Measurements from ENCODE around the gene ACP1.

Gene ACP1

DNA sequence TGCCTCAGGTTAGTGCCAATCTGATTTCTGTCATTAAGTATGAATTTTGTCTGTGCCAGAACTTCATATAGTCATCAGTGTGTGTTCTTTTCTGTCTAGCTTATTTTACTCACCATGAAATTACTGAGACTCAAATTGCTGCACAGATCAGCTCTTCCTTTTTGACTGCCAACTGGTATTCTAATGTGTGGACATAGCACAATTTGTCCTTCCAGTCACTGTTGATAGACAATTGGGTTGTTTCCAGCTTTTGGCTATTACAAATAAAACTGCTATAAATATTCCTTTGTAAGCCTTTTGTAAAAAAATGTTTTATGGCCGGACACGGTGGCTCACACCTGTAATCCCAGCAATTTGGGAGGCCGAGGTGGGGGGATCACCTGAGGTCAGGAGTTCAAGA is 8.7 kb upstream of the ACP1 start:
- no peak for DNase-seq

DNA sequence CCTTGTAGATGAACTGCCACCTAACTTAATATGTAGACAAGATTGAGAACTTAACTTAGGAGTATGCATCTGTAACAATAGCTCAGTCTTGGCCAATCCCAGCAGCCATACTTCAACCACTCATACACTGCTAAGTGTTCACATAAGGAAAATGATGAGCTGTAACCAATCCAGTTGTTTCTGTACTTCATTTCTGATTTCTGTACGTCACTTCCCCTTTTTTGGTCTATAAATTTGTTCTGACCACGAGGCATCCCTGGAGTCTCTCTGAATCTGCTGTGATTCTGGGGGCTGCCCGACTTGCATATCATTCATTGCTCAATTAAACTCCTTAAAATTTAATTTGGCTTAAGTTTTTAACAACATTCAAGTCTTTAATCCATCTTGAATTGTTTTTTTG is 7.3 kb upstream of the ACP1 start:
- no peak for DNase-seq

DNA sequence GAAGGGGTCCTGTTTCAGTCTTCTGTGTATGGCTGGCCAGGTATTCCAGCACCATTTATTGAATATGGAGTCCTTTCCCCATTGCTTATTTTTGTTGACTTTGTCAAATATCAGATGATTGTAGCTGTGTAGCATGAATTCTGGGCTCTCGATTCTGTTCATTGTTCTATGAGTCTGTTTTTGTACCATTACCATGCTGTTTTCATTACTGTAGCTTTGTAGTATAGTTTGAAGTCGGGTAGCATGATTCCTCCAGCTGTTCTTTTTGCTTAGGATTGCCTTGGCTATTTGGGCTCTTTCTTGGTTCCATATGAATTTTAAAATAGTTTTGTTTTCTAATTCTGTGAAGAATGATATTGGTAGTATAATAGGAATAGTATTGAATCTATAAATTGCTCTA is 6.9 kb upstream of the ACP1 start:
- DNase-seq = no peak

DNA sequence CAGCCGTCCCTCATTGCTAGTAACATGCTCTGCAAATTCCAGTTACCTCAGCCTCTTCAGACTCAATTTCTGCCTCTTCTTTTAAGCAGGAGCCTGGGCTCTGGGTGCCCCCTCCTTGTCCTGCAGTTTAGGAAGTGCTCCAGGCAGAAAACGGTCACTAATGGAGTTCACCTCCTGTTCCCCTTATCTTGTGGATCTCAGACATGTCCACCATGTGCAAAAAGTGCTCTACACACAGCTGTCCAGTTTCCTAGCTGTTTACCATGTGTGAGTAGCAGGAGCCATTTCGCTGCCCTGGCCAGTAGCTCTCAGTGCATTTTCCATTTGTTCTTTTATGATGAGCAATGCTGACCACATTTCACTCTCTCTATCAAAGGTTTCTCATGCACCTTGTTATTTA is 5.8 kb upstream of the ACP1 start:
- DNase-seq = no peak

DNA sequence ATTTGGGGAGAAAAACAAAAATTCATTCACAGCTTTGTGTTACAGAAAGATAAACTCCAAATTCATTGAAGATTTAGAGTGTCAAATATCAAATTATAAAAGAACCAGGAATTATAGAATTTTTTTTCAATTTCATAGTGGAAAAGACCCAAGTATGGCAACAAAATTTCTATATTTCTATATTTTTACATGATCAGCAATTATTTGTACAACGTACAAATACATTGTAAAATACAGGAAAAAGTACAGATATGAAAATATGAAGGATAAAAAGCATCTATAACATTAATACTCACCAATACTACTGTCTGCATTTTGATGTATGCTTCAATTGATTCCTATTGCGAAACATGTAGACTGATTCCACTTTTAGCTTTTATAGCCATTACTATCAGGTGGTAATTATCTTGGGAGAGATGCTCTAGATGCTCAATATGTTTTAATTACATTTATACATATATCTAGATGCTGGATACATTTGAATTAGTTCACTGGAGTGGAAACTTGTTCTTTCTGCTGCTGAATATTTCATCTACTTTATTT is 4.9 kb upstream of the ACP1 start:
- no peak for DNase-seq

DNA sequence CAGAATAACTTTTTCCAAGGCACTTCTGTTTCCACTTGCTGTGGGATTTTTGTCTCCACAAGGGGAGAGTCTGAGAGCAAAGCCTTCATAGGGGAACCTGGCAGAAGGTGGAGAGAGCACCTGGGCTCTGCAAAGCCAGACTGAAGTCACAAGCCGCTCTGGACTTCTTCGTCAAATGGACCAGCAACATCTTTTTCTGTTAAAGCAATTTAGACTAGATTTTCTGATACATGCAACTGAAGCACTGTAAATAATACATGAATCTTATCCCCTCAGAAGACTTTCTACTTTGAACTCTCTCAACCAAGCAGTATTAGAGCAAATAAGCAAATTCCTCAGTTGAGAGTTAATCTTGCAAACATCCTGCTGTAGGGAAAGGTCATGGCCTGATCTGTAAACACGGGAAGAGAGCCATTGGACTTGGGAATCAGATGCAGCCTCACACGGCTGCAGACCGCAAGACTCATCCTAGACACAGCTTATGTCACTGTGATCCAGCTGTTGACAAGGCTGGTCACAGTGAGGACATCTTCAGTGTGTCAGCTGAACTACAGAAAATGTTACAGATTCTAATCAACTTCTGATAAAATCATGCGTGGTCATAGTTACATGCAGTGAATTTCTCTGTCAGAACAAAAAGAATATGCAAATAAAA is 4.1 kb upstream of the ACP1 start:
- DNase-seq = no peak

DNA sequence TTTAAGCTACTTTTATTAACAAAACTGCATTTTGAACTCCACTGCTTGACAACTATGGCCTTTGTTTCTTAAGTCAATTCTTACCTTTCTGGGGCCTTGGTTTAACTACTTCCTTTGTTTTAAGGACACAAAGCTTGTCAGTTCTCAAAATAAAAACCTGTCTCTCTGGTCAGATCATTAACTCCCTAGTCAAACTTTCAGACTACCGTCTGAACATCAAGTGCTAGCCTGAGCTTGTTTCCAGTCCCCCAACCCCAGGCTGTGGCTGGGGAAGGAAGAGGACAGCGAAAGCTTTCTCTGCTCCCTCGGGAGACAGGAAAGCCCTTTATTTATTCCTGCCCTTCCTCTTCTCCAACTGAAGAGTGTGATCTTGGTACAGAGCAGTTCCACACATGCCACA is 2.6 kb upstream of the ACP1 start:
- DNase-seq = no peak

DNA sequence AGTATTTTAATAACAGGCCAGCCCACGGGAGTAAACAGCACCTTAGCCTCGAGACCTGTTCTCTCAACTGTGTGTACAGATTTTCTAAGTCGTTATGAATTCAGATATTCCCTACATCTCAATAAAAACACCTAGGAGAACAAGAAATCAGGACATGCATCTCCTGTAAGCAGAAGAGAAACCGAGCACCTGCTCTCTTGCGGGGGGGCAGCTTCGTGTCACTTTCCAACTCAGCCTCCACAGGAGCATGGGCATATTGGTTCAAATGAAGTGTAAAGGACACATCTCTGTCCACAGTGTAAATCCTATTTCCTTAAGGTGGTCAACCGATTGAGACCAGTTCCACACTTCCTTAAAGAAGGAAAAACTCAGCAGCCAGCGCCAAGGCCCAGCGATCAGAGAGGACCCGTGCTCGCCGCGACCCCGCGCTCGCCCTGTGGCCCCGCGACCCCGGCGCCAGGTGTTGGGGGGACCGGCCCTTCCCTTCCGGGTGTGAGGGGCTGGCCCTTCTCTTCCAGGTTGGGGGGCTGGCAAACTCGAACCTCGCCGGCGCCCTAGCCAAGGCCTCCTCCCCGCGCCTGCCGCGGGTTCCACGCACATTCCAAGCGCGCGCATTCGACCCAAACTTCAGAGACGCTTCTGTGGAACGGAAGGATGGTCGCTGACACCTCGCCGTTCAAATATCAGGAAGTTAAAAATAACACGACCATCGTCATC is 1.6 kb upstream of the ACP1 start:
- no peak for DNase-seq

DNA sequence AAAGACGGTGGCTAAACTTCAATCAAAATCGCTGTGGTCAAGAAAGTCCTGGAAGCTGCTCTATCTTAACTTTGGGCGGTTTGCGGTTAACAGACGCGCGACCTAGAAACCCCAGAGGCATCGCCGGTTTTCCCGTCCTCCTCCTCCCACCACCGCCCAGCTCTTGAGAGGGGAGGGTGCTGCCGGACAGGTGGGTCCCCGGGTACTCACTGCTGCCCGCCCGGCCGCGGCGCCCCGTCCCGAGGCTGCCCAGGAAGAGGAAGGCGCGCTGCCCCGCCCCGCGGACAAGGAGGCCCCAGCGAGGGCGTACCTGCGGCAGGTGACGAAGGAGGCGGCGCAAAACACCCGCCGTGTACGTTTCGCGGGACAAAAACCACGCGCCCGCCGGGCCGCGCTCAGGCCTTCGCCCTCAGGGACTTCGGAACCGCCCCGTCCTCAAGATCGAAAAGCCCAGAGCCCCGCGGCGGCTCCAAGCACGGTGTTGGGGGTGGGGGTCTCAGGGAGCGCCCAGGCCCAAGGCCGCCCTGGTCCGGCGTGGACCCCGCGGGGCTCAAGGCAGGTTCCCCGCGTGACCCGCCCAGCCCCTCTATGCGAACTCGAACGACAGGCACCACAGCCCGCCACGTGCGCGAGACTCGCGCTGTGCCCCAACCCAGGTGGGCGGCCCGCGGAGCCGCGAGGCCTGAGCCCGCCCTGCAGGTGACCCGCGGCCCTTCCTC is 814 bp upstream of the ACP1 start, which contains the start of gene SH3YL1:
Gene SH3YL1, minus strand, starts transcription at position 259 of the 719 bp plus-strand sequence. Its CDS starts 48 bp downstream, at position 211.
- peak; percentile 54 to 59 for DNase-seq

DNA sequence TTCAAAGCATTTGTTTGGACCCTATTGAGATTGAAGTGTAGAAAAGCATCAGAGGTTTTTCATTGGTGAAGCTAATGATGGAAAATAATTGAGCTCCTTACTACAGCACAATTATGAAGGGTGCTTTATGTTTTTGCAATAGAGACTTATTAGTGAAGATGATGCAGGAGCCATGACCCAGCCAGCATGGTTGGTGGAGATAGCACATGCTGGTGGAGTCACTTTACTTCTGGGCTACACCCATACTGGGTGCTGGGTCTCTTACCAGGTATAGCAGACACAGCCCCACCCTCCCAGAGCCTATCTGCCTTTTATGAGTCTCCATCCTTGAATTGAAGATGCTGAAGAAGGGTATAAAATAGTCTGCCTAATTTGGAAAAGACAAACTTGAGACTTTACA is 3.6 kb downstream of the ACP1 start:
- DNase-seq = no peak

DNA sequence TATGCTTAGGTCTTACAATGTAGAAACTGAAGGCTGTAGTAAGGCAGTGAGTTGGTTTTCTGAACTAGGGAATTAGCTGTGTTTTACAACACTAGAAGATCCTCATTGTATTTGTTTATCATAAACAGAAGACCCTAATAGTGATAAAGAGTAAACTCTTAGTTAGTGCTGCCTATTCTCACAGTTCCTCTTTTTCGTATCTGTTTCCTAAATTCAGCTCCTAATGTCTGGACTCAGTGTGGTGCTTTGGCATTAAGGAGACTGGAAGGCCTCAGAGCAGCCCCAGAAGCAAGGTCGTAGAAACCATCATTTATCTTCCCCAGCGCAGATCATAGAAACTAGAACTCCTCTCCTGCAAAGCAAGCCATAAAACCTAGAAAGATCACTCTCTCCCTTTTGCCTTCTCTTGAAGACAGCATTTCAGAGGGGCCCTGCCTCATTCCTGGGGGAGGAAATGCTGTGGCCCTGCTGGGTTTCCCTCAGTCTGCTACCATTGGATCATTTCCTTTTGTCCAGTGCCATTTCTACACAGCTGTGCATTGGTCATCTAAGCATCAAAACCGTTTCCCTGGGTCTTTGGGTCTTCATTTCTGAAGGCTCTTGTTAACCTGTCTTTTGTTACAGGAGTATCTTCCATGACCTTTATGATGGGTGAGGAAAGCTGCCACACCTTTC is 4.7 kb downstream of the ACP1 start:
- no peak for DNase-seq

DNA sequence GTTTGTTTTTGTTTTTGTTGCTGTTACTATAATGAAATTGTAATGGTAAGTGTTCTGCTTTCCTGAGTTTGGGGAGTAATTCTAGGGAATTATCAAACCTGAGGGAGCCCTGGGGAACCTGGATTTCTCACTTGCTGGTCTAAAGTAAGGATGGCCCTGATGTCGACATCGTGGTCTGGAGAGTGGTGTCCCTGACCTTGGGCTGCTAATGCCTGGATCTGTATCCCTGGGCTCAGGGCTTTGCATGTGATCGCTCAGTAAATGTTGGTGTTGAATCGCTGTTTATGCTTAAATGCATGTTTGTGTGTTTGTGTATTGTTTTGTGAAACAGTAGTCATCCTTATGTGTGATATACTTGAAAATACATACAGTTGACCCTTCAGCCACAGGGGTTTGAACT is 6.1 kb downstream of the ACP1 start:
- no peak for DNase-seq

DNA sequence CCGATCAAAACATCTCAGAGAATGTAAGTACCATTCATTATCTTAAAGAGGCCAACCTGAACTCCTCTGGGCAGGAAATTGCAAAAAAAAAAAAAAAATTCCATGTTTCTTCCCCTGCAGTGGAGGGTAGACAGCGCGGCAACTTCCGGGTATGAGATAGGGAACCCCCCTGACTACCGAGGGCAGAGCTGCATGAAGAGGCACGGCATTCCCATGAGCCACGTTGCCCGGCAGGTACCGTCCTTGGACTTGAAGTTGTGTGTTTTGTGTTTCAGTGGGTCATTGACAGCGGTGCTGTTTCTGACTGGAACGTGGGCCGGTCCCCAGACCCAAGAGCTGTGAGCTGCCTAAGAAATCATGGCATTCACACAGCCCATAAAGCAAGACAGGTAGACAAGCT is 7.2 kb downstream of the ACP1 start:
- DNase-seq = no peak

DNA sequence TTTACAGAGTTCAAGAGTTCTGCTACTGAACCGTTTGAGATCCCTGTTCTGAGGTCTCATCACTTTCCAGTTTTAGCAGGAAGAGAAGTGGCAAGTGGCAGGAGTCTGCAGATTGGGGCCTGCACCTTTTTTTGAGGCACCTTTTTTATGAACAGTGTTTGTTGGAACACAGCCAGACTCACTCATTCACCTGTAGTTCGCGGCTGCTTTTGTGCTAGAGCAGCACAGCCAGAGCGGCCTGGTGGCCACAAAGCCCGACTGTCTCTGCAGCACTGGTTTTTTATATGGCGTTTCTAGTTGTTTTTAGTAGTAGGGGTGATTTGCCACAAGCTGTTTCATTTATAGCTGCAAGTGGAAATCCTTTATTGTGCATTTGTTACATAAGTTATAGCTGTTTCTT is 8.6 kb downstream of the ACP1 start:
- no peak for DNase-seq

DNA sequence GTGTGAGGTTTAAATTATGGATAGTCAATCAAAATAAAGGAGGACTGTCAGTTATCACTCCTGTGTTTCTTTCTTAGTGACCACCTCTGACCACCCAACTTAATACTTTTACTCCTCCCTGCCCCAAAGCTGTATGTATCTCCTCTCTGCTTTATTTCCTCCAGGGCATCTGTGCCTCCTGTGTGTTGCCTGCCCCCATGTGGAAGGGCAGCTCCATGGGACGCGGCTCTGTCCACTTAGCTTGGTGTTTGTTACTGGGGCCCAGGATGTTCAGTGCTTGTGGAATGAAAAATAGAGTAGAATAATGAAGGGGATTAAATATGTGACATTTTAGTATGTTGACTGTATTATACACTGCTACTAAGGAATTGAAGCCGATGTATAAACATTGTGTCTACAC is 9.8 kb downstream of the ACP1 start:
- no peak for DNase-seq

DNA sequence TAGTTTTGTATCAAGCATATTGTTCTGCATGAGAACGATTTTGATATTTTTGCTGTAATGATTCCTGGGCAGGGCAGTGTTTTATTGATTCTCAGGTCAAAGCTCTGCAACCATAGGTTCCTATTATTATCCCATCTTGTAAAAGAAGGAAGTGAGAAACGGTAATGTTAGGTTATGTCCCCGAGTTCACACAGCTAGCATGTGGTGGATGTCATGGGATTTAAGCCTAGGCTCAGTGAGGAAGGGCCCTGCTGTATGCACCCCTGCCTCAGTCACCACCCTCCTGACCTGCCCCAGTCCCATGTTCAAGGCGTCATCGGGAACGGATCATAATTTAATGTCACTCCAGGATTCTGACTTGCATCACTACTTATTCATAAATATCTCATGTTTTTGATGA is 10.7 kb downstream of the ACP1 start:
- no peak for DNase-seq

DNA sequence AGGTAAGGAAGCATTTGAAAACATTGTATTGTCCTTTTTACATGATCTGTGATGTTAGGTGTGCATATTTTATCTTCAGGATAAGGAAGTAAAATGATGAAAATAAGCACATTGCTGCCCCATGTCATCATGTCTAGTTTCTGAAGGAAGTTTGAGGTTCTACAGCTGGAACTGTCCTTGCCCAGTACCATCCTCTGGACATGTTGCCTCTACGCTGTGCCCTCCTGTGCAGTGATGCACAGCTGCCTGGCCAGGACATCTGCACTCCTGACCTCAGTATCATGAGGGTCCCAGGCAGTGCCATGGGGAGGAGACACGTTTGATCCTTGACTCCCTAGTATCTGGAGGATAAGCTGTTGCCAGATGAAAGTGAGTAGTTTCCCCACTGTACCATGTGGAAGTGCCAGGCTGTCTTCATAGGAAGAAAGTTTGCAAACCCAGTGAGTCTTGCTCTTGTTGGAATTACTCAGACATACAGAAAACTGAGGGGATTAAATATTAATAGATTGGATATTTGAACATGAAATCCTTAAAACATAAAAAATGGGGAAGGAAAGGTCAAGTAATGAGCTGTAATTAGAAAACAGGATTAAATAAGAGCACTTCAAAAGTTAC is 13.7 kb downstream of the ACP1 start:
- no peak for DNase-seq

DNA sequence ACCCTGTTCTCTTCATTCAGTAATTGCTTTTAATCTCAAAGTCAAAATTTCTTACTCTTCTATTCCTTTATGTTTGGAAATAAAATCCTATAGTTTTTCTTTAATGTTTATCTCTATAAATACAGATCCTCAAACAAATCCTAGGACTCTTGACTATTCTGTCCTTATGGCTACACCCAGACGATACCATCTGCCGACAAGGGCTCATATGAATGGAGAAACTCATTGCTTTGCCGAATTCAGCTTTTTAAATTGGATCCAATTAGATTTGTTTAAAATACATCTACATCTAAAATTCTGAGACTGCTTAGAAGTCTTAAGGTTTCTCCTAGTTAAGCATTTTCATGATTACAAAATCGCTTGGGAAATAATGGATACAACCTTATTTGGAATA is 14.2 kb downstream of the ACP1 start:
- DNase-seq = no peak

DNA sequence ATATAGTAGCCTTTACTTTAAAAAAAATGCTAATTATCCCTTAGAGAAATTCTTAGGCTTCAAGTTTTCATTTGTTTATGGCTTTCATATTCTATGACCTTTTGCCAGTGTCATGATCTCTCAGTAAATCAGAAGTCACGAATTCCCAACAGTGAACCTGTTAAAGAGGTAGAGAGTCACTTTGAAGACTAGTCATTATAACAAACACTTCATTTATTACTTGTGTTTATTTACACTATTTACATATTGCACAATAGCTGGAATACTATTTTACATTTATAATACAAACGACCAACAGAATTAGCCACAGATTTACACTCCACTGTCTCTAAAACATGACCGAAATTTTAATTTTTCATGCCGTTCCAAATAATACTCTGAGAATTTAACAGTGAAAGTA is 14.6 kb downstream of the ACP1 start:
- DNase-seq = no peak

DNA sequence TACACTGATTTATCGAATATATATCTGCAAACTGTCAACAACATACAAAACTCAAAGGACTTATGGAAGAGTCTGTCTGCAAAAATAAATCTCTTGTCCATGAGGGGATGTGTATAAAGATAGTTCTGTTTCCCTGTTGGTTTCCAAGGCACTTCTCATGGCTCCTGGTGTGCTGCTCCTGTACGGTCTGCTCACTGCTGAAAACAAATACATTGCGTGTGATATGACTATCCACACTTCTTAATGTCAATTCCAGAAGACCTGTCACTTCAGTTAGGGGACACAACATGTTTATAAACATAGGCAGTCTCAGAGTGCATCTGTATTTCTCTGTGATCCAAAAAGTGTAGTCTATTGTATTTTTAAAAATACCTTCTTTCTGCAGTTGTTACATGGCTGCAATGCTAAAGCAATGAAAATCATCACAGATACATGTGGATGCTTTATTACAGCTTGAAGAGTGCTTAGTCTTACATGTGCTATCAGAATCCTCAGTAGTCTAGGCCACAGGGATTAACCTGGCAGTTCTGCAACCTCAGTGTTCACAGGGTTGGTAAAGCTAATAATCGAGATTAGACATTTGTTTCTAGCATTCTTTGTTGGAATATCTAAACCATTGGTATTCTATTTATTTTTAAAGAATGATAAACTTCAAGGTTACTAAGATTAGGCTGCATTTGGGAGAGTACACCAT is 15.4 kb downstream of the ACP1 start:
- DNase-seq = no peak

DNA sequence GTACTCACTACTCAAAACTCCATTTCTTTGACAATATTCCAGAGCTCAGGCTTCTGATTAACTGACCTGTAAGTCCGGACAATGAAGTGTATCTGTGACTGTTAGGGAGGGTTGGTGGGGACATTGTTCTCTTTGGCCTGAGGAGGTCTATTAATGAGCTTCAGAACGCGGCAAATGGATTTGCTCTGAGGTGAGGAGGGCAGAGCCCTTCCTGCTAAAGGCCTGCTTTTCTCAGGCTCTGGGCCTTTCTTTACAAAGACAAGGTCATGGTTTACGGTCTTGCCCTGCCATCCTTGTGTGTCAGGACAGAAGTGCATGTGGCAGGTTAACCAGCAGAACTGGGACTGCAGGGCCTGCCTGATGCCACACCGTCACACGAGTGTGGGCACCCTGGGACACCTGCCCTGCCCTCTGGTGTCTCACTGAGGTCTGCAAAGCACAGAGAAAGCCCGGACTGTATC is 15.9 kb downstream of the ACP1 start:
- DNase-seq = no peak

DNA sequence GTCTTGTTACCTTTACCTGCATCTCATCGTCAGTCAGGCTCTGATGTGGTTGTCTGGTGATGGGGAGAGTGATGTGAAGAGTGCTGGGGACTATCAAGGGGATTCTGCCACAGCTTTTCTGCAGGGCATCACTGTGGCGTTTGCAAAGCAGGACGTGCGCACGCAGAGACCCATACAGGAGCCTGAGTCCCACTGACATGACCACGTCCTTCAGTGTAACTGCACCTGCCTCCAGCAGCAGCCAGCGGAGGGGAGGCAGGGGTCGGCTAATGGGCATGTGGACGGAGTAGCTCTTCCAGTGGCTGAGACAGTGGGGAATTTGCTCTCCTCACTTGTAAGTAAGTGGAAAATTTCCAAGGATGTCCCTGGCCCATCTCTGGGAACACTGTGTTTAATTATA is 16.6 kb downstream of the ACP1 start:
- DNase-seq = no peak

Measured in activated CD4-positive, alpha-beta T cell treated with anti-CD3 and anti-CD28 coated beads, Interleukin-2, amount 50 U/mL, for 4 hours (primary cell).